ENCODE data around the gene CTNND2. TPM values are rescaled to one million over a fixed set of nuclear protein-coding genes. Genes with fewer than 3 reads are reported as not detected.

The CTNND2 gene, protein sequence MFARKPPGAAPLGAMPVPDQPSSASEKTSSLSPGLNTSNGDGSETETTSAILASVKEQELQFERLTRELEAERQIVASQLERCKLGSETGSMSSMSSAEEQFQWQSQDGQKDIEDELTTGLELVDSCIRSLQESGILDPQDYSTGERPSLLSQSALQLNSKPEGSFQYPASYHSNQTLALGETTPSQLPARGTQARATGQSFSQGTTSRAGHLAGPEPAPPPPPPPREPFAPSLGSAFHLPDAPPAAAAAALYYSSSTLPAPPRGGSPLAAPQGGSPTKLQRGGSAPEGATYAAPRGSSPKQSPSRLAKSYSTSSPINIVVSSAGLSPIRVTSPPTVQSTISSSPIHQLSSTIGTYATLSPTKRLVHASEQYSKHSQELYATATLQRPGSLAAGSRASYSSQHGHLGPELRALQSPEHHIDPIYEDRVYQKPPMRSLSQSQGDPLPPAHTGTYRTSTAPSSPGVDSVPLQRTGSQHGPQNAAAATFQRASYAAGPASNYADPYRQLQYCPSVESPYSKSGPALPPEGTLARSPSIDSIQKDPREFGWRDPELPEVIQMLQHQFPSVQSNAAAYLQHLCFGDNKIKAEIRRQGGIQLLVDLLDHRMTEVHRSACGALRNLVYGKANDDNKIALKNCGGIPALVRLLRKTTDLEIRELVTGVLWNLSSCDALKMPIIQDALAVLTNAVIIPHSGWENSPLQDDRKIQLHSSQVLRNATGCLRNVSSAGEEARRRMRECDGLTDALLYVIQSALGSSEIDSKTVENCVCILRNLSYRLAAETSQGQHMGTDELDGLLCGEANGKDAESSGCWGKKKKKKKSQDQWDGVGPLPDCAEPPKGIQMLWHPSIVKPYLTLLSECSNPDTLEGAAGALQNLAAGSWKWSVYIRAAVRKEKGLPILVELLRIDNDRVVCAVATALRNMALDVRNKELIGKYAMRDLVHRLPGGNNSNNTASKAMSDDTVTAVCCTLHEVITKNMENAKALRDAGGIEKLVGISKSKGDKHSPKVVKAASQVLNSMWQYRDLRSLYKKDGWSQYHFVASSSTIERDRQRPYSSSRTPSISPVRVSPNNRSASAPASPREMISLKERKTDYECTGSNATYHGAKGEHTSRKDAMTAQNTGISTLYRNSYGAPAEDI (N-terminal part only)
- not detected in 2 replicates for total RNA-seq

DNA sequence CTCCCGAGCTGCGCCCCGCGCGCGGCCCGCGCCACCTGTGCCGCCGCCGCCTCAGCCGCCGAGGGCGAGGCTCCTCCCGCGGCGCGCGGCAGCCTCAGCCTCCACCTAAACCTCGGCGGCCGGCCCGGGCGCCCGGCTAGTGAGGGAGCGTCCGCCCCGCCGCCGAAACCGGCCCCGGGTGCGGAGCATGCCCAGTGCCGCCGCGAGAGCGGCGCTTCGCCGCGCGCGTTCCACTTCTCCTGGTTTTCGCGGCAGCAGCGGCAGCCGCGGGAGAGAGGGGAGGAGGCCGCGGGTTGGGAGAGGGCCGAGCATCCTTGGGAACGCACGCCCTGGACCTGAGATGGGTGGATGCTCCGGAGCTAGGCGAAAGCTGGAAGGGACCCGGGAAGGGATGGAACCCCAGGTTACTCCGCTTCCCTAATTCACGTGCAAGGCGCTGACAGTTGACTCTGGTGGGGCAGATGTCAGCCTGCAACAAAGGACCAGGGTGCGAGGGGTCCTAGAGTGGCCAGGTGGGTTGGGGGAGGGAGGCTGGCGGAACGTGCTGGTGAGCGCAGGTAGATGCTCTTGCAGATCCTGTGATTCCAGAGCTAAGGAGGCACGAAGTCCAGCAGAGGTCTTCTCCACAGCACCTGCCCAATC is at the start of gene CTNND2:
TSS of gene CTNND2 (minus strand) at position 182 of the 642 bp plus-strand sequence. CDS start 593 bp downstream, outside the sequence.
- intact Hi-C loops (cut with micrococcal nuclease): no loop called here

DNA sequence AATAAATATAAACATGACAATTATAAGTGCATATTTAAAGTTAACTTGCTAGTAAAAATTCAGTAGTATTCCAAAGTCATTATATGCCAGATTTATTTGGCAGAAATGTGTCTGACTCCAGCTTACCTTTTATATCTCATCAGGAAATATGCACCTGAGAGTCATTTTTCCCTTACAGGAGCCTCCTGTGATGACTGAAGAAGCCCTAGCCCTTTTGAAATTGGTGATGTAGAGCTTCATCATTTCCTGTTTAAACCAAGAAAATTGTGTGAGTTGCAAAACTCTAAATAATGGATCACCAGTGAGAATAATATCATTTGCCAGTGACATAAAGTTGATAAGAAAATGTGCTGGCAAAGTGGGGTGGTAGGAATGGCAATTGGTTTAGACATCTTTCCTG is 42.1 kb upstream of the CTNND2 start:
- intact Hi-C loops (cut with micrococcal nuclease): no loop called here

DNA sequence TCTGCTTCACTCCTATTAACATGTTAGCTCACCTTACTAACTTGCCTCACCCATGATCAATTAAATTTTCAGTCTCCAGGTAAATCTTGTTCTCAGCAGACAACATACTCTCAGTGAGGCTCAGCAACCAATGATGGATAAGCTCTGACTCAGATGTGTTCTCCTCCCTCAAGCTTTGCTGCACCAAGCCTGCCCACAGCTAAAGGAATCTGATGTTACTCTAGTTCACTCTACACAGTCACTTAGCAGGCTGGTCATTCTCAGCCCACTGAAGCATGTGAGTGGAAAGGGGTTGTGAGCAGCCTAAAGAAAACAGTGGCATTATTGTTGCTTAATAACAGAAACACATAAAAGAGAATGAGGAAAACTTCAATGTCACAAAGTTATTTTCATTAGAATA is 37.3 kb upstream of the CTNND2 start:
- intact Hi-C loops (cut with micrococcal nuclease): no loop called here

DNA sequence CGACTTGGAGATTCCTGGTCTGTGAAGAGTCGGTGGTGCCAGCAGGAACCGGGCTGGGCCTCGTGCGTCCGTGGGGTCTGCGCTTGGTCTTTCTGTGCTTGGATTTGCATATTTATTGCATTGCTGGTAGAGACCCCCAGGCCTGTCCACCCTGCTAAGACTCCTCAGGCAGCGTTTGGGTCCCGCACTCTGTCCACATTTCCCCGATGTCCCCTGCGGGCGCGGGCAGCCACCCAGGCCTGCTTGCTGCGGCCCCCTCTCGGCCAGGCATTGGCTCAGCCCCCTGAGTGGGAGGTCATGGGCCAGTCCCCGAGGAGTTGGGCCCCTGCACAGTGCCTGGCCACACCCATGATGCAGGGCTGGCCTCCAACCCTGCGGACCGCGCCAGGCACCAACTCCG is 27.4 kb upstream of the CTNND2 start:
- intact Hi-C loops (cut with micrococcal nuclease): no loop called here

DNA sequence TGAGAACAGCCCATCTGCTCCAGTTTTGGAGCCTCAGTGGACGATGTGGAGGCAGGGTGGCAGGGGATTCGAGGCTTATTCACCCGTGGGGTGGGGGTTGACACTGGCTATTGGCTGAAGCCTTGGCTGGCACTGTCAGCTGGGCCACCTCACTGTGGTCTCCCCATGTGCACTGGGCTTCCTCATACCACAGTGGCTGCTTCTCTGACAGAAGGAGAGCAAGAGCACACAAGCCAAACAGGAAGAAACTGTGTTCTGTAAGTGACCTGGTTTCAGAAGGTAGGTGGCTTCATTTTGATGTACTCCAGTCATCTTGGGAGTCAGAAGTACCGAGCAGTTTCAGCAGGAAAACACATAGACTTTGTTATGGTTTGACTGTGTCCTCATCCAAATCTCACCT is 24.7 kb upstream of the CTNND2 start:
- intact Hi-C loops (cut with micrococcal nuclease): no loop called here

DNA sequence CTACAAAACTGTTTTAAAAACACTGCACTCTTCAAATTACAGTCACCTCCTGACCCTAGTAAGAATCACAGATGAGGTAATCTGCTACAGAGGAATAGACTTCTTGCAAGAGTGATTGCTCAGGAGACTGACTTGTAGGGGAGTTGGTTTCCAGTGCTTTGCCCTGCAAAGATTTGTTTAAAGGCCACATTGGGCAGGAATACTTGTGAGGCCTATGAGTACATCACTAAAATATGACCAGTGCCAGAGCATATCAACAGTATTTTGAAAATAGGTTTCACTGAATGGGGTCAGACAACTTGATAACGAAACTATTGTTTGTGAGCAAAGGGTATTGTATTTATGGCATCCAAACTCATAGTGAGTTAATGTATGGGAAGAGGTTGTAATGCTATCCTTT is 21.5 kb upstream of the CTNND2 start:
- intact Hi-C loops (cut with micrococcal nuclease): no loop called here

DNA sequence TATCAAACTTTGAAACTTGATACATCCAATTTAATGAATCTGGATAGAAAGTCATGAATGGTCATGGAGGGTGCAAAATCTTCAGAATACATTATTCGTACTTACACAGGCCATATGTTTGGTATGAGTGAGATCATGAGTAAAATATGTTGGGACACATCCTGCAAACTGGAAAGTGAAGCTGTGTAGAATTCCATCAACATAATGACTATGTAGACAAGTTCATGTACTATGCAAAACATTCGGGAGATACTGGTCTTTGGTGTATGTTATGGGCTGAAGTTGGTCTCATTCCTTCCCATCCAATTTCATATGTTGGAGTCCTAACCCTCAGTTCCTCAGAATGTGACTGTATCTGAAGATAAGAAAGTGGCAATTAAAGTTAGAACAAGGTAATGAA is 18.1 kb upstream of the CTNND2 start:
- intact Hi-C loops (cut with micrococcal nuclease): no loop called here

DNA sequence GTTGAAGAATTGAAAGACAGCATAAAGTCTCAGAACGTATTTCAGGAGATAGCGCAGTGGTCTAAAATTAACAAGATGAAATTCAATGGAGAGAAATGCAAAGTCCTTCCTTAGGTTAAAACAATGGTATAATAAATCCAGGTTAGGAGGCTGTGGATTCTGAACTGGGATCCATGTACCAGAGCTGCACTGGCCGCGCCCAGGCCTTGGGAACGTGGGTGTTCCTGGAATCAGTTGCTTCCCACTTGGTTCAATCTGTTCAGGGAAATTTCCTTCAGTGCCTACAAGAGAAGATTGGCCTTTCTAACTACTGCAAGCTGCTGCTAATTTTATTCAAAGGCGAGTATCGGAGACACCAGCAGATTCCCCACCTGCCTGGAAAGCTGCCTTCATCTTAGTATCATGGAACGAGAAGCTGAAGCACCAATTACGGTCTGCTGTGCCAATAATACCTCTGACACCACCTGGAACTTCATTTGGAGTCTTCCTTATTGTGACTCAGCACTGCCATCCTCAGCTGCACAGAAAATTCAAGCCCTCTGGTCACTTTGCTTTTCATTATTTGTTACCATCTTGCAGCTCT is 14.3 kb upstream of the CTNND2 start:
- intact Hi-C loops (cut with micrococcal nuclease): no loop called here

DNA sequence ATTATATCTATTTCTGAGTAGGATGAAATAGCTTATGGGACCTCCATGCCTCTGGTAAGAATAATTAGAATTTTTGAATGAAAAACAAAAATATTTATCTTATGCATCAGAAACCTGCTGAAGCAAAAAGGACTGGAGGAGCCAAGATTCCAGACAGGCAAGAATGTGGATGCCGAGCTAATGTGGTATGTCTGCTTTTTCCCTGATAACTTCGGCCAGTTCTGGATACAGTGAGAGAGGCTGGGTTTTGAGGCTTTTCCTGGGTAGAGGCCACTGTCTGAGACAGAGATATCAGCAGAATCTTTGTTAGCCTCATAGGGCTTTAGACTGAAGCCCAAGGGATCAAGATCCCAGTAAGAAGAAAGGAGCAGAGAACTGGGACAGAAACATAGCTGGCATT is 5.2 kb upstream of the CTNND2 start:
- intact Hi-C loops (cut with micrococcal nuclease): no loop called here

DNA sequence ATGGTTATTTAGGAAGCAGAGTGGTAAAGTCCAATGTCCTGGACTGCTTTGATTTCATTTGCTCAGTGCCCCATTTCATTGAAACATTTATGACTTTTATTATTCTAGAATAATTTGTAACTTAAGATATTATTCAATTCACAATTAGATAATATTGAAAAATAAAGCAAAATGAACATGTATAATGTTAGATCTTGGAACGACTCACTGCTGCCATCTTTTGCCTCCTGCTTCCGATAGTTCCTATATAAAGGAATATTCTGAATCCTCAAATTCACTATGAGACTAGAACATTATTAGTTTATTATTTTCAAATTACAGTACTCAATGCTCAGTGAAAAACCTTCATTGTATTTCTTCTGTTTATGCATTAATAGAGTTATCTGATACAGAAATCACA is 2.3 kb upstream of the CTNND2 start:
- intact Hi-C loops (cut with micrococcal nuclease): no loop called here

DNA sequence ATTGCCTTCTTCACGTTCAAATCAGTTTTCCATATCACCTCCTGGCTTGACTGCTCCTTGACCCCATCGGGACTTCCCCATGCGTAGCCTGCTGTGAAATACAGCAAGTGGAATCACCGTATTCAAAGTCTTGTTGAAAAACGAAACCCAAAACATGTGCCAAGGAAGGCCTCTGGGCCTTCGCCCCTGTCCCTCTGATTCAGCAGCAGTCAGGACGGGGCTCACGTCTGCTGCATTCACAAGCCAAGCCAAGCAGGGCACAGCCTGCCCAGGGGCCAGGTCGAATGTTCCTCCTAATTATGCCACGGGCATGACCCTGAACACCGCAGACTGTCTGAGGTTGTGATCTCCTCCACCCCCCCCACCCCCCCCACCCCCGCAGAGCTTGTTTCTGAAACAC is 960 bp upstream of the CTNND2 start:
- intact Hi-C loops (cut with micrococcal nuclease): no loop called here

DNA sequence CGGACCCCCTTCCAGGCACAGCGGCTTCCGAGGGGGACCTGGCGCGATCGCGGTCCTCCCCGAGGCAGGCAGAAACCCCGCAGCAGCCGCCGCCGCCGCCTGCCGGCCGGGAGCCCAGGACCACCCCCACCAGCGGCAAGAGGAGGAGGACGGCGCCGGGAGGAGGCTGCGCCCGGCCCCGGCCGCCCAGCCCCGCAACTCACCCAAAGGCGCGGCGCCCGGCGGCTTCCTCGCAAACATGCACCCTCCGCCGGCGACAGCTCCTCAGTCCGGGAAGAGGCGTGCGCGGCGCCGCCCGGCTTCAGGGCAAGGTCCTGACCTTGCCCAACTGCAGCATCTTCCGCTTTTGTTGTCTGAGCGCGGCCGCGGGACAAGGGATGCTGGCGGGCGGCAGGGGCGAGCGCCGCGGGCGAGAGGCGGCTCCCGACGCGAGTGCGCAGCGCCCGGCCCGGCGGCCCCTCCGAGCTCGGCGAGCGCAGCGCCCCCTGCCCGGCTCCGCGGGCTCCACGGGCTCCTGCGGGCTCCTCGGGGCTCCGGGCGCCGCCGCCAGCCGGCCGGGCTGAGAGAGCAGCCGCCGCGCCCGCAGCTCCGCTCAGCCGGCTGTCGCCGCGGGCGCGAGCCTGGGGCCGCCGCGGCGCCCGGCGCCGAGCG is 507 bp downstream of the CTNND2 start:
- intact Hi-C loops (cut with micrococcal nuclease): no loop called here

DNA sequence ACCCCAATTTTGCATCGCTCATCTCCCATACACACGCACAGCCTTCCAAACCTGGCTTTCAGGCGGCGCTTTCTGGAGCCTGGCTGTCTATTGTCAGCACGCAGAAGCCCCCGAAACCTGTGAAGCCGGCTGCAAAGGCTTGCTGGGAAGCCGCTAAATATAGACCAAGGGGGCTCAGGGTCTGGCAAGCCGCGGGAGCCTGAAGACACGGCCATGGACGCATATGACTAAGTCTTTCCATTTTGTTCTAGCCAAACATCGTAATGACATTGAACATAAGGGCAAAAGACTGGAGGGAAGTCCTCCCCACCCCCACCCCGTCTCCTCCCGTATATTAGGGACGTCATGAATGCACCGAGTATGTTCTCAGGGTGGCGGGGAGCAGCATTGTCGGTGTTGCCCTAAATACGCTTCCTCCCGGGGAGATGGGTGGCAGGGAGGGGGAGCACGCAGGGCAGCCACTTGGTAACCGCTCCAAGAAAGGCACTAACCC is 1.1 kb downstream of the CTNND2 start:
- intact Hi-C loops (cut with micrococcal nuclease): no loop called here

DNA sequence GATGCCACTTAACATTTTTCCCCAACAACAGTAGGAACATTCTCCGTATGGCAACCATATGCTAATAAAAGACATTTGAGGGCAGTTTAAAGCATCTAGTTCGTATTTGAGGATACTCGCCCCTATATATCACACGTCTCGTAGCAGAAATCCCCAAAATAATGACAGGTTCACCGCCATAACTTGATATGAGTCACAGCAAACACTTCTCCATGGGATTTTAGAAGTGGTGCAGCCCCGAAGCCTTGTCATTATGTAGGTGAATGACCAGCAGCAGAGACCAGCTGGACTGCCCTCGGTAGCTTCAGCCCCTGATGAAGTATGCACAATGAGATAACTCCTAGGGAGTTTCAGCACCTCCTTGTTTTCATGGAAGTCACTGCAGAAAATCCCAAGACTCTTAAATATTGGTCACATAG is 2.0 kb downstream of the CTNND2 start:
- intact Hi-C loops (cut with micrococcal nuclease): no loop called here

DNA sequence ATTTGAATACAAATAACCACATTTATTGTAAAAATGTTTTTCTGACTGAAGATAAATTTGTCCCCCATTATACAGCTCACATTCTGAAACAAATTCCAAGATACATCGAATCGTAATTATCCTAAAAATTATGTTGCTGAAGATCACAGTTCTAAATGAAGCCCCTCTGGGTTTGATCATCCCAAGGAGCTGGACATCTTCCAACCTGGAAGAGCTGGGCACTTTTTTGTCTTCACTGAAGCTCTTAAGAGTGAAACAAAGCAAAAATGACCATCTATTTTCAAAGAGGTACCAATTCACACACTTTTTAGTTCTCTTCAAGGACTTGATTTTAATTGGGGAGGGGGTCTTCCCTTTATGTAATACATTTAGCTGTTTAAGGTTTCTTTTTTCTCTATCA is 5.5 kb downstream of the CTNND2 start:
- intact Hi-C loops (cut with micrococcal nuclease): no loop called here

DNA sequence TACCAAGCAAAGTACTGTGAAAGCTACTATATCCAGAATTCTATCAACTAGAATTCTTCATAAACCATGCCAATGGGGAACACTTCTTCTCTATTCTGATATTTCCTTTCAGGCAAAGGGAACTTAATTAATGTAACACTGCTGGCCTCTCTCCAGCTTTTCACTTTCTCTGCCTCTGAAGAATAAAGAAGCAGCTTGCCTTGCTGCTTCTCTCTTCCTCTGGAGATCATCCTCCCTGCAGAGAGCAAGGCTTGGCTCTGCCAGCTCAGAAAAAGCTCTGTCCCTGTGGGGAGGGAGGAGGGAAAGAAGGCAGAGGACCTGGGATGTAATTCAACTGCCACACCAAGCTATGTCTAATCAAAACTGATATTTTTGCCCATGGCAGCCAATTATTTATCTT is 6.5 kb downstream of the CTNND2 start:
- intact Hi-C loops (cut with micrococcal nuclease): no loop called here

DNA sequence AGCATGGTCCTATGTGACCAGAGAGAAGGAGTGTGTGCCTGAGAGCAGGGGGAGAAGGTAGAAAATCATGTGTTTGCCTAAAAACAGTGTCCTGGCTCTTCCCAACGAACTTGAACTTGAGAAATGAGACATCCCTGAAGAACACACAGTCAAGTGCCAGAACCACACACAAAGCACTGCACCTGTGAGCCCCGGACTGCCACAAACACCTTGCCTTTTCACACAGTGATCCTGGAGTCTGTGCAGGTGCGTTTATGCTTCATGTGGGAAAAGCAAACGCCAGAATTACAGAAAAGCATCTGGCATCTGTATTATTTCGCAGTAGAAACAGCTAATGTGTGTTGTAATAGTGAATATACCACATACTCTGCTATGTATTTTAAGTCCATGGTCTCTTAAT is 9.3 kb downstream of the CTNND2 start:
- intact Hi-C loops (cut with micrococcal nuclease): no loop called here

DNA sequence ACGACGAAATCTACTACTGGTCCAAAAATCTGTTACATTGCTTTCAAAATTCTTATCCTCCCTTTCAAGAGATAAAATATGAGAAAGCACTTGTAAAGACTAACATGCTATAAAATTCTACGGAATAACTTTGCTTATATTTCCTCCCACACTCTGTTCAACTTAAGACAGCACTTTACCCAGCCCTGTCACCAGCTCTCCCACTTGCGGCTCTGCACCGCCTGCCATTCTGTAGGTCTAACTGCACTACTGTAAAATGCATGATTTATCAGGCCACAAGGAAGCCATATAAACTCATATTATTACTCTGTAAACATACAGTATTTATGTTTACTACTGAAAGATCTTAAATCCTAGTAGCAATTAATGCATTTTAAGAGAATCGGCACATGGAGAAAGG is 11.4 kb downstream of the CTNND2 start:
- intact Hi-C loops (cut with micrococcal nuclease): no loop called here

DNA sequence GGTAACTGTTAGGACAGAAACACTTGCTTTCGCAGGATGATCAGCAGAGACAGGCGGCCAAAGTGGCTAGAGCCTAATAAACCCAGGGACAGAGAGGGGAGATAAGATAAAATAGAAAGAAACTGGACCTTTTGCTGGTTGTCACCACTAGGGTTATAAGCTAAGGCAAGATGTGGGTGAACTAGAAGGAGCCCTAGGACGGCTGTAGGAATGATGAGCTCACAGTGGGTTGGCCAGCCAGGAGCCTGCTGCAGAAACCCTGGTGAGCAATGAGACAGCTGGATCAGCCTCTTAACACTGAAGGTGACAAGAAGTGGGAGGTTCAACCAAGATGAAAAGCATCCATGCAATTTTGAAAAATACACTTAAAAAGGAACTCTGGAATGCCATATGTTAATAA is 13.5 kb downstream of the CTNND2 start:
- intact Hi-C loops (cut with micrococcal nuclease): no loop called here

DNA sequence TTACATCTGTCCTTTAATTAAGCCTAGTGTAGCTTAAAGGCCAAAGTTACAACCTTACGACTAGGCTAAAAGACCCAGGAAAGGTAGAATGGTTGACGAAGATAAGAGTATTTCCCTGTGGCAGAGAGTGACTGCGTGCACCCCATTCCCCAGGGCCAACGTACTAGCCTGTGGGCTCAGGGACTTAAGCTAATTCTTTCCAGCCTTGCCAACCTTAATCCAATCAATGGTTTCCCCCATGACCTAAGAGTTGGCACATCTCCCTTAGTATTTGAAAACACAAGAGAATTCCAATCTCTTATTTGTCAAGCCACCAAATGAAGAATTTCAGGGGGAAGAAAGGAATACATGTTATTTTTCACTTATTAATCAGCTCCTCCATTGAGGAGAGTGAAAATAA is 16.0 kb downstream of the CTNND2 start:
- intact Hi-C loops (cut with micrococcal nuclease): no loop called here

All from T-helper 1 cell treated with Interleukin-12 subunit alpha and Interleukin-12 subunit beta and Interleukin-4 antibody, amounts not matched to agents 30 ng/mL and 1 ng/mL, for 36 hours (primary cell).